HEK293 (cell line): ENCODE measurements around the gene PDE3B.

Experiments
- CTCF ChIA-PET: fragments of 350-600 bp; formaldehyde crosslinking; extraction: SDS; loops from one replicate; lab custom pipeline; 2021; ENCODE audit warnings: antibody characterized with exemption; lab: Yijun Ruan, JAX
- POLR2A ChIA-PET: fragments of 300-600 bp; formaldehyde crosslinking; extraction: SDS; loops from one replicate; lab custom pipeline; 2020; ENCODE audit warnings: antibody characterized with exemption, inconsistent platforms; lab: Yijun Ruan, JAX
- H3K27ac ChIP-seq: fragments of 200-500 bp; sonication (Bioruptor generic); 2 replicates; pipeline ENCODE4 v1.5.1; 2014; ENCODE audit warnings: low read depth, low read length, control low read depth, inconsistent platforms; ENCODE audit errors: extremely low read depth
- H3K36me3 ChIP-seq, 2 experiments: fragments of 200-500 bp in 1 of 2; sonication (Bioruptor generic) in 1 of 2; 1 replicate in 1 of 2; 2 replicates in 1 of 2; pipeline ENCODE4 v1.5.1; 2014 to 2017; ENCODE audit warnings: inconsistent platforms in 2 of 2, low read length in 2 of 2; ENCODE audit not compliant: control insufficient read depth in 2 of 2, insufficient read depth in 1 of 2
- H3K4me1 ChIP-seq: fragments of 200-500 bp; sonication (Bioruptor generic); 2 replicates; pipeline ENCODE4 v1.5.1; 2014; ENCODE audit warnings: mild to moderate bottlenecking, low read length, inconsistent platforms; ENCODE audit not compliant: control insufficient read depth, insufficient read depth
- H3K4me3 ChIP-seq: 2 replicates; pipeline ENCODE4 v1.5.1; 2011; ENCODE audit warnings: low read depth, mild to moderate bottlenecking, control low read depth, low read length, moderate library complexity
- H3K9me3 ChIP-seq: fragments of 200-500 bp; sonication (Bioruptor generic); 2 replicates; pipeline ENCODE4 v1.5.1; 2014; ENCODE audit warnings: low read depth, low read length, inconsistent platforms; ENCODE audit not compliant: control insufficient read depth, insufficient read depth
- GLI2 ChIP-seq: fragments of 450-650 bp; formaldehyde crosslinking; IDR thresholded peaks from 2 replicates; pipeline ENCODE4; 2017; ENCODE audit warnings: missing biosample characterization, missing genetic modification characterization, low read depth, borderline replicate concordance
- MEIS1 ChIP-seq: sonication (generic); formaldehyde crosslinking; IDR thresholded peaks from 2 replicates; pipeline ENCODE4 v1.8.1; 2022; ENCODE audit warnings: missing genetic modification reagents, mild to moderate bottlenecking, borderline replicate concordance
- ZBTB48 ChIP-seq: fragments of 450-650 bp; formaldehyde crosslinking; IDR thresholded peaks from 2 replicates; pipeline ENCODE4 v1.5.1; 2016; ENCODE audit warnings: missing biosample characterization, missing genetic modification characterization
- ZNF10 ChIP-seq: fragments of 450-650 bp; formaldehyde crosslinking; IDR thresholded peaks from 2 replicates; pipeline ENCODE4 v1.5.1; 2017; ENCODE audit warnings: missing biosample characterization, missing genetic modification characterization
- ZNF214 ChIP-seq: fragments of 450-650 bp; formaldehyde crosslinking; IDR thresholded peaks from 2 replicates; pipeline ENCODE4 v1.5.1; 2017; ENCODE audit warnings: missing biosample characterization, mild to moderate bottlenecking, missing genetic modification characterization, borderline replicate concordance
- ZNF48 ChIP-seq: fragments of 450-650 bp; formaldehyde crosslinking; IDR thresholded peaks from 2 replicates; pipeline ENCODE4 v1.5.1; 2016; ENCODE audit warnings: missing biosample characterization, missing genetic modification characterization
- ZNF571 ChIP-seq: fragments of 450-650 bp; formaldehyde crosslinking; IDR thresholded peaks from 2 replicates; pipeline ENCODE4 v1.5.0; 2017; ENCODE audit warnings: missing biosample characterization, missing genetic modification characterization
- ZNF654 ChIP-seq: fragments of 450-650 bp; formaldehyde crosslinking; IDR thresholded peaks from 2 replicates; pipeline ENCODE4 v1.5.1; 2016; ENCODE audit warnings: low read depth, missing biosample characterization, missing genetic modification characterization
- ZNF664 ChIP-seq: fragments of 450-650 bp; formaldehyde crosslinking; IDR thresholded peaks from 2 replicates; pipeline ENCODE4 v1.5.1; 2016; ENCODE audit warnings: missing biosample characterization, missing genetic modification characterization
- ZNF768 ChIP-seq: fragments of 450-650 bp; formaldehyde crosslinking; IDR thresholded peaks from 2 replicates; pipeline ENCODE4 v1.5.1; 2018; ENCODE audit warnings: missing biosample characterization, mild to moderate bottlenecking, missing genetic modification characterization
- TF ChIP-seq, protein P1 (sequence below): fragments of 450-650 bp; formaldehyde crosslinking; conservative IDR thresholded peaks from 2 replicates; pipeline ENCODE4 v1.5.1; 2016; ENCODE audit warnings: low read depth, missing biosample characterization, missing genetic modification characterization
- TF ChIP-seq, protein P2 (sequence below): fragments of 450-650 bp; formaldehyde crosslinking; IDR thresholded peaks from 2 replicates; pipeline ENCODE4 v1.5.1; 2016; ENCODE audit warnings: missing biosample characterization, missing genetic modification characterization, low read depth
- TF ChIP-seq, protein P3 (sequence below): fragments of 450-650 bp; formaldehyde crosslinking; IDR thresholded peaks from 2 replicates; pipeline ENCODE4 v1.5.1; 2016; ENCODE audit warnings: missing biosample characterization, missing genetic modification characterization, borderline replicate concordance
- TF ChIP-seq, protein P4 (sequence below): fragments of 450-650 bp; formaldehyde crosslinking; IDR thresholded peaks from 2 replicates; pipeline ENCODE4 v1.5.1; 2016; ENCODE audit warnings: missing biosample characterization, missing genetic modification characterization
- TF ChIP-seq, protein P5 (sequence below): fragments of 450-650 bp; formaldehyde crosslinking; IDR thresholded peaks from 2 replicates; pipeline ENCODE4 v1.5.1; 2017; ENCODE audit warnings: missing biosample characterization, missing genetic modification characterization
- TF ChIP-seq, protein P6 (sequence below): fragments of 450-650 bp; formaldehyde crosslinking; IDR thresholded peaks from 2 replicates; pipeline ENCODE4 v1.5.1; 2016; ENCODE audit warnings: missing biosample characterization, missing genetic modification characterization

The PDE3B gene

DNA sequence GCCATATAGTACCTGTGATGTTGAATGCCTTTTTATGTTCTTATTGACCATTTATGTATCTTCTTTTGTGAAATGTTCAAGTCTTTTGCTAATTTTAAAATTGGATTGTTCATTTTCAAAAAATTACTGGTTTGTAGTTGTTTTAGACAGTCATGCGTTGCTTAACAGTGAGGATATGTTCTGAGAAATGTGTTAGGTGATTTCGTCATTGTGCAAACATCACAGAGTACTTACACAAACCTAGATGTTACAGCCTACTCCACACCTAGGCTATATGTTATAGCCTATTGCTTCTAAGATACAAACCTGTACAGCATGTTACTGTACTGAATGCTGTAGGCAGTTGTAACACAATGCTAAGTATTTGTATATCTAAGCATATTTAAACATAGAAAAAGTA, 32.5 kb downstream of the PDE3B start (continued):
- TF ChIP-seq, protein P1, sequence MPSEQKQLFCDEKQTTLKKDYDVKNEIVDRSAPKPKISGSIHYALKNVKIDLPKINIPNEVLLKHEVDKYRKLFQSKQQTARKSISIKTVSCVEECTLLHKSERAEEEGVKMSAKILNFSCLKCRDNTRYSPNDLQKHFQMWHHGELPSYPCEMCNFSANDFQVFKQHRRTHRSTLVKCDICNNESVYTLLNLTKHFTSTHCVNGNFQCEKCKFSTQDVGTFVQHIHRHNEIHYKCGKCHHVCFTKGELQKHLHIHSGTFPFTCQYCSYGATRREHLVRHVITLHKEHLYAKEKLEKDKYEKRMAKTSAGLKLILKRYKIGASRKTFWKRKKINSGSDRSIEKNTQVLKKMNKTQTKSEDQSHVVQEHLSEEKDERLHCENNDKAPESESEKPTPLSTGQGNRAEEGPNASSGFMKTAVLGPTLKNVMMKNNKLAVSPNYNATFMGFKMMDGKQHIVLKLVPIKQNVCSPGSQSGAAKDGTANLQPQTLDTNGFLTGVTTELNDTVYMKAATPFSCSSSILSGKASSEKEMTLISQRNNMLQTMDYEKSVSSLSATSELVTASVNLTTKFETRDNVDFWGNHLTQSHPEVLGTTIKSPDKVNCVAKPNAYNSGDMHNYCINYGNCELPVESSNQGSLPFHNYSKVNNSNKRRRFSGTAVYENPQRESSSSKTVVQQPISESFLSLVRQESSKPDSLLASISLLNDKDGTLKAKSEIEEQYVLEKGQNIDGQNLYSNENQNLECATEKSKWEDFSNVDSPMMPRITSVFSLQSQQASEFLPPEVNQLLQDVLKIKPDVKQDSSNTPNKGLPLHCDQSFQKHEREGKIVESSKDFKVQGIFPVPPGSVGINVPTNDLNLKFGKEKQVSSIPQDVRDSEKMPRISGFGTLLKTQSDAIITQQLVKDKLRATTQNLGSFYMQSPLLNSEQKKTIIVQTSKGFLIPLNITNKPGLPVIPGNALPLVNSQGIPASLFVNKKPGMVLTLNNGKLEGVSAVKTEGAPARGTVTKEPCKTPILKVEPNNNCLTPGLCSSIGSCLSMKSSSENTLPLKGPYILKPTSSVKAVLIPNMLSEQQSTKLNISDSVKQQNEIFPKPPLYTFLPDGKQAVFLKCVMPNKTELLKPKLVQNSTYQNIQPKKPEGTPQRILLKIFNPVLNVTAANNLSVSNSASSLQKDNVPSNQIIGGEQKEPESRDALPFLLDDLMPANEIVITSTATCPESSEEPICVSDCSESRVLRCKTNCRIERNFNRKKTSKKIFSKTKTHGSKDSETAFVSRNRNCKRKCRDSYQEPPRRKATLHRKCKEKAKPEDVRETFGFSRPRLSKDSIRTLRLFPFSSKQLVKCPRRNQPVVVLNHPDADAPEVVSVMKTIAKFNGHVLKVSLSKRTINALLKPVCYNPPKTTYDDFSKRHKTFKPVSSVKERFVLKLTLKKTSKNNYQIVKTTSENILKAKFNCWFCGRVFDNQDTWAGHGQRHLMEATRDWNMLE (tag by site-specific recombination): no peak
- TF ChIP-seq ZNF768 (tag by site-specific recombination): no peak
- TF ChIP-seq MEIS1: no peak
- TF ChIP-seq ZNF664 (tag by site-specific recombination): no peak
- no peak for TF ChIP-seq ZNF214
- TF ChIP-seq ZNF10 (tag by site-specific recombination): no peak

DNA sequence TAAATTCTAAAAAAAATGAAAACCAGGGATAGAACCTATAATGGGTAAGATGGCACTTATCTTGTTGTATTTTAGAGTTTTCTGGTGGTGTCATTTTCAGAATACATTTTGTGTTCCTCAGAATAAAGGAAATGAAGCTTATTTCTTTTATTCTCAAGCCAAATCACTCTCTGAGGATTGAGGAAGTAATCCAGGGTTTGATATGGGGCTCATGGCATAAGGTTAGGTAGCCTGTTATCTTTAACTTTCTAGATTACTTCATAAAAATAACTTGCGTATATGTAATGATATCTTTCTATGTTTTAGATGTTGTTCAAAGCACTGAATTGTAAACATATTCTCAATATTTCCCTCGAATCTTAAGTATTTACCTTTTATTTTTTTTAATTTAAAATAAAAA, 33.5 kb downstream of the PDE3B start:
- Histone ChIP-seq H3K9me3 (no peaks in the 10 kb centered on the region), H3K36me3 (no peaks in the 10 kb centered on the region), H3K4me3 (no peak overlapping the region), H3K27ac (no peak overlapping the region), H3K4me1 (no peaks in the 10 kb centered on the region)
- TF ChIP-seq, protein P2, sequence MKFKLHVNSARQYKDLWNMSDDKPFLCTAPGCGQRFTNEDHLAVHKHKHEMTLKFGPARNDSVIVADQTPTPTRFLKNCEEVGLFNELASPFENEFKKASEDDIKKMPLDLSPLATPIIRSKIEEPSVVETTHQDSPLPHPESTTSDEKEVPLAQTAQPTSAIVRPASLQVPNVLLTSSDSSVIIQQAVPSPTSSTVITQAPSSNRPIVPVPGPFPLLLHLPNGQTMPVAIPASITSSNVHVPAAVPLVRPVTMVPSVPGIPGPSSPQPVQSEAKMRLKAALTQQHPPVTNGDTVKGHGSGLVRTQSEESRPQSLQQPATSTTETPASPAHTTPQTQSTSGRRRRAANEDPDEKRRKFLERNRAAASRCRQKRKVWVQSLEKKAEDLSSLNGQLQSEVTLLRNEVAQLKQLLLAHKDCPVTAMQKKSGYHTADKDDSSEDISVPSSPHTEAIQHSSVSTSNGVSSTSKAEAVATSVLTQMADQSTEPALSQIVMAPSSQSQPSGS: no peak
- TF ChIP-seq, protein P3, sequence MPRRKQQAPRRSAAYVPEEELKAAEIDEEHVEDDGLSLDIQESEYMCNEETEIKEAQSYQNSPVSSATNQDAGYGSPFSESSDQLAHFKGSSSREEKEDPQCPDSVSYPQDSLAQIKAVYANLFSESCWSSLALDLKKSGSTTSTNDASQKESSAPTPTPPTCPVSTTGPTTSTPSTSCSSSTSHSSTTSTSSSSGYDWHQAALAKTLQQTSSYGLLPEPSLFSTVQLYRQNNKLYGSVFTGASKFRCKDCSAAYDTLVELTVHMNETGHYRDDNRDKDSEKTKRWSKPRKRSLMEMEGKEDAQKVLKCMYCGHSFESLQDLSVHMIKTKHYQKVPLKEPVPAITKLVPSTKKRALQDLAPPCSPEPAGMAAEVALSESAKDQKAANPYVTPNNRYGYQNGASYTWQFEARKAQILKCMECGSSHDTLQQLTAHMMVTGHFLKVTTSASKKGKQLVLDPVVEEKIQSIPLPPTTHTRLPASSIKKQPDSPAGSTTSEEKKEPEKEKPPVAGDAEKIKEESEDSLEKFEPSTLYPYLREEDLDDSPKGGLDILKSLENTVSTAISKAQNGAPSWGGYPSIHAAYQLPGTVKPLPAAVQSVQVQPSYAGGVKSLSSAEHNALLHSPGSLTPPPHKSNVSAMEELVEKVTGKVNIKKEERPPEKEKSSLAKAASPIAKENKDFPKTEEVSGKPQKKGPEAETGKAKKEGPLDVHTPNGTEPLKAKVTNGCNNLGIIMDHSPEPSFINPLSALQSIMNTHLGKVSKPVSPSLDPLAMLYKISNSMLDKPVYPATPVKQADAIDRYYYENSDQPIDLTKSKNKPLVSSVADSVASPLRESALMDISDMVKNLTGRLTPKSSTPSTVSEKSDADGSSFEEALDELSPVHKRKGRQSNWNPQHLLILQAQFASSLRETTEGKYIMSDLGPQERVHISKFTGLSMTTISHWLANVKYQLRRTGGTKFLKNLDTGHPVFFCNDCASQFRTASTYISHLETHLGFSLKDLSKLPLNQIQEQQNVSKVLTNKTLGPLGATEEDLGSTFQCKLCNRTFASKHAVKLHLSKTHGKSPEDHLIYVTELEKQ (tag by site-specific recombination): no peak
- no peak for TF ChIP-seq ZNF48 (tag by site-specific recombination)
- CTCF ChIA-PET: no interaction called here
- POLR2A ChIA-PET: no interaction called here

DNA sequence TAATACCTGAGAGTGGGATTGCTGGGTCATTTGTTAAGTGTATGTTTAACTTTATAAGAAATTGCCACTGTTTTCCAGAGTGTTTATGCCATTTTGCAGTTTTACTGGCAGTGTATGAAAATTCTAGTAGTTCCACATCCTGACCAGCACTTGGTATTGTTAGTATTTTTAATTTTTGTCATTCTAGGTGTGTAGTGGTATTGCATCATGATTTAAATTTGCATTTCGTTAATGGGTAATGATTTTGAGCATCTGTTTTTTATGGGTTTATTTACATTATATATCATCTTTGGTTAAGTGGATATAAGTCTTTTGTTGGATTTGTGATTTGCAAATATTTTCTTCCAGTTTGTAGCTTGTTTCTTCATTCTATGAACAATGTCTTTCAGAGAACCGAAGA, 34.7 kb downstream of the PDE3B start:
- POLR2A ChIA-PET: no interaction called here
- no peaks in the 10 kb centered on the region for H3K9me3 ChIP-seq
- no peaks in the 10 kb centered on the region for H3K4me1 ChIP-seq
- CTCF ChIA-PET: no interaction called here
- H3K36me3 ChIP-seq: no peaks in the 10 kb centered on the region
- H3K4me3 ChIP-seq: no peak overlapping the region
- H3K27ac ChIP-seq: no peak overlapping the region
- TF ChIP-seq ZNF654 (tag by site-specific recombination) (no peak), GLI2 (no peak), ZNF571 (tag by site-specific recombination) (no peak), ZBTB48 (tag by site-specific recombination) (no peak)
- TF ChIP-seq, protein P4, sequence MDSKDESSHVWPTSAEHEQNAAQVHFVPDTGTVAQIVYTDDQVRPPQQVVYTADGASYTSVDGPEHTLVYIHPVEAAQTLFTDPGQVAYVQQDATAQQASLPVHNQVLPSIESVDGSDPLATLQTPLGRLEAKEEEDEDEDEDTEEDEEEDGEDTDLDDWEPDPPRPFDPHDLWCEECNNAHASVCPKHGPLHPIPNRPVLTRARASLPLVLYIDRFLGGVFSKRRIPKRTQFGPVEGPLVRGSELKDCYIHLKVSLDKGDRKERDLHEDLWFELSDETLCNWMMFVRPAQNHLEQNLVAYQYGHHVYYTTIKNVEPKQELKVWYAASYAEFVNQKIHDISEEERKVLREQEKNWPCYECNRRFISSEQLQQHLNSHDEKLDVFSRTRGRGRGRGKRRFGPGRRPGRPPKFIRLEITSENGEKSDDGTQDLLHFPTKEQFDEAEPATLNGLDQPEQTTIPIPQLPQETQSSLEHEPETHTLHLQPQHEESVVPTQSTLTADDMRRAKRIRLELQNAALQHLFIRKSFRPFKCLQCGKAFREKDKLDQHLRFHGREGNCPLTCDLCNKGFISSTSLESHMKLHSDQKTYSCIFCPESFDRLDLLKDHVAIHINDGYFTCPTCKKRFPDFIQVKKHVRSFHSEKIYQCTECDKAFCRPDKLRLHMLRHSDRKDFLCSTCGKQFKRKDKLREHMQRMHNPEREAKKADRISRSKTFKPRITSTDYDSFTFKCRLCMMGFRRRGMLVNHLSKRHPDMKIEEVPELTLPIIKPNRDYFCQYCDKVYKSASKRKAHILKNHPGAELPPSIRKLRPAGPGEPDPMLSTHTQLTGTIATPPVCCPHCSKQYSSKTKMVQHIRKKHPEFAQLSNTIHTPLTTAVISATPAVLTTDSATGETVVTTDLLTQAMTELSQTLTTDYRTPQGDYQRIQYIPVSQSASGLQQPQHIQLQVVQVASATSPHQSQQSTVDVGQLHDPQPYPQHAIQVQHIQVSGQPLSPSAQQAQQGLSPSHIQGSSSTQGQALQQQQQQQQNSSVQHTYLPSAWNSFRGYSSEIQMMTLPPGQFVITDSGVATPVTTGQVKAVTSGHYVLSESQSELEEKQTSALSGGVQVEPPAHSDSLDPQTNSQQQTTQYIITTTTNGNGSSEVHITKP (tag by site-specific recombination): no peak
- TF ChIP-seq, protein P5, sequence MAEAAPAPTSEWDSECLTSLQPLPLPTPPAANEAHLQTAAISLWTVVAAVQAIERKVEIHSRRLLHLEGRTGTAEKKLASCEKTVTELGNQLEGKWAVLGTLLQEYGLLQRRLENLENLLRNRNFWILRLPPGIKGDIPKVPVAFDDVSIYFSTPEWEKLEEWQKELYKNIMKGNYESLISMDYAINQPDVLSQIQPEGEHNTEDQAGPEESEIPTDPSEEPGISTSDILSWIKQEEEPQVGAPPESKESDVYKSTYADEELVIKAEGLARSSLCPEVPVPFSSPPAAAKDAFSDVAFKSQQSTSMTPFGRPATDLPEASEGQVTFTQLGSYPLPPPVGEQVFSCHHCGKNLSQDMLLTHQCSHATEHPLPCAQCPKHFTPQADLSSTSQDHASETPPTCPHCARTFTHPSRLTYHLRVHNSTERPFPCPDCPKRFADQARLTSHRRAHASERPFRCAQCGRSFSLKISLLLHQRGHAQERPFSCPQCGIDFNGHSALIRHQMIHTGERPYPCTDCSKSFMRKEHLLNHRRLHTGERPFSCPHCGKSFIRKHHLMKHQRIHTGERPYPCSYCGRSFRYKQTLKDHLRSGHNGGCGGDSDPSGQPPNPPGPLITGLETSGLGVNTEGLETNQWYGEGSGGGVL (tag by site-specific recombination): no peak
- TF ChIP-seq, protein P6, sequence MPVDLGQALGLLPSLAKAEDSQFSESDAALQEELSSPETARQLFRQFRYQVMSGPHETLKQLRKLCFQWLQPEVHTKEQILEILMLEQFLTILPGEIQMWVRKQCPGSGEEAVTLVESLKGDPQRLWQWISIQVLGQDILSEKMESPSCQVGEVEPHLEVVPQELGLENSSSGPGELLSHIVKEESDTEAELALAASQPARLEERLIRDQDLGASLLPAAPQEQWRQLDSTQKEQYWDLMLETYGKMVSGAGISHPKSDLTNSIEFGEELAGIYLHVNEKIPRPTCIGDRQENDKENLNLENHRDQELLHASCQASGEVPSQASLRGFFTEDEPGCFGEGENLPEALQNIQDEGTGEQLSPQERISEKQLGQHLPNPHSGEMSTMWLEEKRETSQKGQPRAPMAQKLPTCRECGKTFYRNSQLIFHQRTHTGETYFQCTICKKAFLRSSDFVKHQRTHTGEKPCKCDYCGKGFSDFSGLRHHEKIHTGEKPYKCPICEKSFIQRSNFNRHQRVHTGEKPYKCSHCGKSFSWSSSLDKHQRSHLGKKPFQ (tag by site-specific recombination): no peak
